Measurements from ENCODE around the gene ZFPM1.

Gene ZFPM1

DNA sequence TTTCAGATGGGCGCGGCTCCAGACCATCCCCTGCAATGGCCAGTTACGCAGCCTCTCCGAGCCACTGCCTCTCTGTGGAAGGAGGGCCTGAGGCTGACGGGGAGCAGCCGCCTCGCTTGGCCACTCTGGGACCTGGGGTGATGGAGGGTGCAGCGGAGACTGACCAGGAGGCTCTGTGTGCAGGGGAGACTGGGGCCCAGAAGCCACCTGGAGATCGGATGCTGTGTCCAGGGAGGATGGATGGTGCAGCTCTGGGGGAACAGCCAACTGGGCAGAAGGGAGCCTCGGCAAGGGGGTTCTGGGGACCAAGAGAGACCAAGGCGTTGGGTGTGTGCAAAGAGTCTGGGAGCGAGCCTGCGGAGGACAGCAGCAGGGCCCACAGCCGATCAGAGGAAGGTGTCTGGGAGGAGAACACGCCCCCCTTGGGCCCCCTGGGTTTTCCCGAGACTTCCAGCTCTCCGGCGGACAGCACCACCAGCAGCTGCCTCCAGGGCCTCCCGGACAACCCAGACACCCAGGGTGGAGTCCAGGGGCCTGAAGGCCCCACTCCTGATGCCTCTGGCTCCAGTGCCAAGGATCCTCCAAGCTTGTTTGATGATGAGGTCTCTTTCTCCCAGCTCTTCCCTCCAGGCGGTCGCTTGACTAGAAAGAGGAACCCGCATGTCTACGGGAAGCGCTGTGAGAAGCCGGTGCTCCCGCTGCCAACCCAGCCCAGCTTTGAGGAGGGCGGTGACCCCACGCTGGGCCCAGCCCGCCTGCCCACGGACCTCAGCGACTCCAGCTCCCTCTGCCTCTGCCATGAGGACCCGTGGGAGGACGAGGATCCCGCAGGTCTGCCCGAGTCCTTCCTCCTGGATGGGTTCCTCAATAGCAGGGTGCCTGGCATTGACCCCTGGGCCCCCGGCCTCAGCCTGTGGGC, 17.4 kb upstream of the ZFPM1 start:
- Histone ChIP-seq H2AFZ (ENCODE audit: low read depth) (no peak overlapping the region), H3K4me1 (ENCODE audit: low read depth, poor library complexity, severe bottlenecking) (no peaks in the 10 kb centered on the region), H3K79me2 (ENCODE audit: insufficient read depth, low read depth) (no peaks in the 10 kb centered on the region), H3K4me3 (IDR thresholded peaks at IDR 0.05; ENCODE audit: insufficient read depth, low read depth, low read length) (no peak overlapping the region), H3K27me3 (ENCODE audit: insufficient read depth, low read depth) (peaks cover 95% of the 10 kb centered on the region), H3K4me2 (no peak overlapping the region), H4K20me1 (ENCODE audit: insufficient read depth) (no peaks in the 10 kb centered on the region), H3K36me3 (ENCODE audit: insufficient read depth) (no peaks in the 10 kb centered on the region), H3K27ac (no peak overlapping the region), H3K9ac (no peak overlapping the region)
- TF ChIP-seq, protein P1, sequence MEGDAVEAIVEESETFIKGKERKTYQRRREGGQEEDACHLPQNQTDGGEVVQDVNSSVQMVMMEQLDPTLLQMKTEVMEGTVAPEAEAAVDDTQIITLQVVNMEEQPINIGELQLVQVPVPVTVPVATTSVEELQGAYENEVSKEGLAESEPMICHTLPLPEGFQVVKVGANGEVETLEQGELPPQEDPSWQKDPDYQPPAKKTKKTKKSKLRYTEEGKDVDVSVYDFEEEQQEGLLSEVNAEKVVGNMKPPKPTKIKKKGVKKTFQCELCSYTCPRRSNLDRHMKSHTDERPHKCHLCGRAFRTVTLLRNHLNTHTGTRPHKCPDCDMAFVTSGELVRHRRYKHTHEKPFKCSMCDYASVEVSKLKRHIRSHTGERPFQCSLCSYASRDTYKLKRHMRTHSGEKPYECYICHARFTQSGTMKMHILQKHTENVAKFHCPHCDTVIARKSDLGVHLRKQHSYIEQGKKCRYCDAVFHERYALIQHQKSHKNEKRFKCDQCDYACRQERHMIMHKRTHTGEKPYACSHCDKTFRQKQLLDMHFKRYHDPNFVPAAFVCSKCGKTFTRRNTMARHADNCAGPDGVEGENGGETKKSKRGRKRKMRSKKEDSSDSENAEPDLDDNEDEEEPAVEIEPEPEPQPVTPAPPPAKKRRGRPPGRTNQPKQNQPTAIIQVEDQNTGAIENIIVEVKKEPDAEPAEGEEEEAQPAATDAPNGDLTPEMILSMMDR (conservative IDR thresholded peaks at IDR 0.05; ENCODE audit: low read depth, low read length), result no peak

DNA sequence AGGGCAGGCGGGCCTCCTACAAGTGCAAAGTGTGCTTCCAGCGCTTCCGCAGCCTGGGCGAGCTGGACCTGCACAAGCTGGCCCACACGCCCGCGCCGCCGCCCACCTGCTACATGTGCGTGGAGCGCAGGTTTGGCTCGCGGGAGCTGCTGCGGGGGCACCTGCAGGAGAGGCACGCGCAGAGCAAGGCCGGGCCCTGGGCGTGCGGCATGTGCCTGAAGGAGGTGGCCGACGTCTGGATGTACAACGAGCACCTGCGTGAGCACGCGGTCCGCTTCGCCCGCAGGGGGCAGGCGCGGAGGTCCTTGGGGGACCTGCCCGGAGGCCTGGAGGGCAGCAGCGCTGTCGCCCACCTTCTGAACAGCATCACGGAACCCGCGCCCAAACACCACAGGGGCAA, 16.3 kb upstream of the ZFPM1 start:
- Histone ChIP-seq H3K36me3 (ENCODE audit: insufficient read depth) (no peaks in the 10 kb centered on the region), H3K27ac (no peak overlapping the region), H3K9ac (no peak overlapping the region), H3K4me1 (ENCODE audit: low read depth, poor library complexity, severe bottlenecking) (no peaks in the 10 kb centered on the region), H4K20me1 (ENCODE audit: insufficient read depth) (no peaks in the 10 kb centered on the region), H3K79me2 (ENCODE audit: insufficient read depth, low read depth) (no peaks in the 10 kb centered on the region), H3K27me3 (ENCODE audit: insufficient read depth, low read depth) (peaks cover 91% of the 10 kb centered on the region), H2AFZ (ENCODE audit: low read depth) (no peak overlapping the region), H3K4me2 (no peak overlapping the region), H3K4me3 (IDR thresholded peaks at IDR 0.05; ENCODE audit: insufficient read depth, low read depth, low read length) (no peak overlapping the region)
- TF ChIP-seq, protein P1 (conservative IDR thresholded peaks at IDR 0.05; ENCODE audit: low read depth, low read length), result no peak

DNA sequence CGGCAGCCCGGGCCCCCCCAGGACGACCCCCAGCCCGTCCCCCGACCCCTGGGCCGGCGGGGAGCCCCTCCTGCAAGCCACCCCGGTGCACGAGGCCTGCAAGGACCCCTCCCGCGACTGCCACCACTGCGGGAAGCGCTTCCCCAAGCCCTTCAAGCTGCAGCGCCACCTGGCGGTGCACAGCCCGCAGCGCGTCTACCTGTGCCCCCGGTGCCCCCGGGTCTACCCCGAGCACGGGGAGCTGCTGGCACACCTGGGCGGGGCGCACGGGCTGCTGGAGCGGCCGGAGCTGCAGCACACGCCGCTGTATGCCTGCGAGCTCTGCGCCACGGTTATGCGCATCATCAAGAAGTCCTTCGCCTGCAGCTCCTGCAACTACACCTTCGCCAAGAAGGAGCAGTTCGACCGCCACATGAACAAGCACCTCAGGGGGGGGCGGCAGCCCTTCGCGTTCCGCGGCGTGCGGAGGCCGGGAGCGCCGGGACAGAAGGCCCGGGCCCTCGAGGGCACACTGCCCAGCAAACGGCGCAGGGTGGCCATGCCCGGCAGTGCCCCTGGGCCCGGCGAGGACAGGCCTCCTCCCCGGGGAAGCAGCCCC, 15.6 kb upstream of the ZFPM1 start:
- Histone ChIP-seq H3K27me3 (ENCODE audit: insufficient read depth, low read depth) (peaks cover 89% of the 10 kb centered on the region), H3K4me3 (IDR thresholded peaks at IDR 0.05; ENCODE audit: insufficient read depth, low read depth, low read length) (no peak overlapping the region), H3K27ac (no peak overlapping the region), H2AFZ (ENCODE audit: low read depth) (no peak overlapping the region), H4K20me1 (ENCODE audit: insufficient read depth) (no peaks in the 10 kb centered on the region), H3K79me2 (ENCODE audit: insufficient read depth, low read depth) (no peaks in the 10 kb centered on the region), H3K9ac (no peak overlapping the region), H3K36me3 (ENCODE audit: insufficient read depth) (no peaks in the 10 kb centered on the region), H3K4me1 (ENCODE audit: low read depth, poor library complexity, severe bottlenecking) (no peaks in the 10 kb centered on the region), H3K4me2 (no peak overlapping the region)
- TF ChIP-seq, protein P1 (conservative IDR thresholded peaks at IDR 0.05; ENCODE audit: low read depth, low read length), result peak; percentile 59

DNA sequence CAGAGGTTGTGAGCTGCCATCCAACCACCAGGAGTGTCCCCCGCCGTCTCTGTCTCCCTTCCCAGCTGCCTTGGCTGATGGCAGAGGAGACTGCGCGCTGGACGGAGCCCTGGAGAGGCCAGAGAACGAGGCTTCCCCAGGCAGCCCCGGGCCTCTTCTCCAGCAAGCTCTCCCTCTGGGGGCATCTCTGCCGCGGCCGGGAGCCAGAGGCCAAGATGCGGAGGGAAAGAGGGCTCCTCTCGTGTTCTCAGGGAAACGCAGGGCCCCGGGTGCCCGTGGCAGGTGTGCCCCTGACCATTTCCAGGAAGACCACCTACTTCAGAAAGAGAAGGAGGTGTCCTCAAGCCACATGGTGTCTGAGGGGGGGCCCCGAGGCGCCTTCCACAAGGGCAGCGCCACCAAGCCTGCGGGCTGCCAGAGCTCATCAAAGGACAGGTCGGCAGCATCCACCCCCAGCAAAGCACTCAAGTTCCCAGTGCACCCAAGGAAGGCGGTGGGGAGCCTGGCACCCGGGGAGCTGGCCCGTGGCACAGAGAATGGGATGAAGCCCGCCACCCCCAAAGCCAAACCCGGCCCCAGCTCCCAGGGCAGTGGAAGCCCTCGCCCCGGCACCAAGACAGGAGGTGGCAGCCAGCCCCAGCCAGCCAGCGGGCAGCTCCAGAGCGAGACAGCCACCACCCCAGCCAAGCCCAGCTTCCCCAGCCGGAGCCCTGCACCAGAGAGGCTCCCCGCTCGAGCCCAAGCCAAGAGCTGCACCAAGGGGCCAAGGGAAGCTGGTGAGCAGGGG, 14.8 kb upstream of the ZFPM1 start:
- Histone ChIP-seq H3K4me3 (IDR thresholded peaks at IDR 0.05; ENCODE audit: insufficient read depth, low read depth, low read length) (no peak overlapping the region), H3K27ac (no peak overlapping the region), H3K36me3 (ENCODE audit: insufficient read depth) (no peaks in the 10 kb centered on the region), H3K4me2 (no peak overlapping the region), H4K20me1 (ENCODE audit: insufficient read depth) (no peaks in the 10 kb centered on the region), H3K27me3 (ENCODE audit: insufficient read depth, low read depth) (peaks cover 84% of the 10 kb centered on the region), H3K4me1 (ENCODE audit: low read depth, poor library complexity, severe bottlenecking) (no peaks in the 10 kb centered on the region), H3K9ac (no peak overlapping the region), H3K79me2 (ENCODE audit: insufficient read depth, low read depth) (no peaks in the 10 kb centered on the region), H2AFZ (ENCODE audit: low read depth) (no peak overlapping the region)
- TF ChIP-seq, protein P1 (conservative IDR thresholded peaks at IDR 0.05; ENCODE audit: low read depth, low read length), result no peak
